Keratinocyte (primary cell): ENCODE data around the gene HSP90AA1. TPM values are rescaled to one million over a fixed set of nuclear protein-coding genes. Genes with fewer than 3 reads are reported as not detected.

Experiments
- DNase-seq: peaks from one replicate; pipeline ENCODE4 v3.0.0-alpha.2; 2011; ENCODE audit warnings: low read depth, missing footprints, low spot score
- FAIRE-seq: peaks from 2 replicates; lab custom pipeline; 2011; peaks lifted over from hg19 to GRCh38; lab: Jason Lieb, UNC
- H2AFZ ChIP-seq: 2 replicates; pipeline ENCODE4 v1.6.0; 2012; ENCODE audit warnings: low read length, control low read depth, inconsistent platforms; ENCODE audit not compliant: control insufficient read depth
- H3K27ac ChIP-seq: 2 replicates; pipeline ENCODE4 v1.5.1; 2011; ENCODE audit warnings: low read length; ENCODE audit not compliant: control insufficient read depth, insufficient read depth
- H3K27me3 ChIP-seq: 3 replicates; pipeline ENCODE4 v1.6.0; 2011; ENCODE audit warnings: low read length; ENCODE audit not compliant: control insufficient read depth, insufficient read depth; ENCODE audit errors: extremely low read depth
- H3K36me3 ChIP-seq, 2 experiments: 2 replicates in 1 of 2; 3 replicates in 1 of 2; pipeline ENCODE4 v1.5.1; 2011; ENCODE audit warnings: low read length in 2 of 2, mild to moderate bottlenecking in 1 of 2; ENCODE audit not compliant: control insufficient read depth in 2 of 2, insufficient read depth in 2 of 2; ENCODE audit errors: extremely low read depth in 1 of 2
- H3K4me1 ChIP-seq: 3 replicates; pipeline ENCODE4 v1.5.1; 2011; ENCODE audit warnings: low read length; ENCODE audit not compliant: control insufficient read depth, insufficient read depth; ENCODE audit errors: extremely low read depth
- H3K4me2 ChIP-seq: 3 replicates; pipeline ENCODE4 v1.6.0; 2011; ENCODE audit warnings: low read depth, low read length; ENCODE audit not compliant: control insufficient read depth, insufficient read depth; ENCODE audit errors: extremely low read depth
- H3K4me3 ChIP-seq, 3 experiments: fragments of 200-600 bp in 1 of 3; sonication (generic) in 1 of 3; 2 replicates in 2 of 3; 3 replicates in 1 of 3; pipeline ENCODE4 v1.5.1; 2011 to 2016; ENCODE audit warnings: low read length in 3 of 3, mild to moderate bottlenecking in 3 of 3, control low read depth in 2 of 3, inconsistent platforms in 1 of 3, low read depth in 1 of 3, mixed read lengths in 1 of 3, mixed run types in 1 of 3, moderate library complexity in 1 of 3; ENCODE audit not compliant: control insufficient read depth in 2 of 3, insufficient read depth in 2 of 3; ENCODE audit errors: extremely low read depth in 1 of 3
- H3K79me2 ChIP-seq: 2 replicates; pipeline ENCODE4 v1.6.0; 2012; ENCODE audit warnings: low read length; ENCODE audit not compliant: control insufficient read depth, insufficient read depth
- H3K9ac ChIP-seq: 3 replicates; pipeline ENCODE4 v1.6.0; 2011; ENCODE audit warnings: low read length; ENCODE audit not compliant: control insufficient read depth, insufficient read depth; ENCODE audit errors: extremely low read depth
- H3K9me1 ChIP-seq: 3 replicates; pipeline ENCODE4 v1.6.0; 2011; ENCODE audit warnings: low read length; ENCODE audit not compliant: control insufficient read depth, insufficient read depth; ENCODE audit errors: extremely low read depth
- H3K9me3 ChIP-seq: 2 replicates; pipeline ENCODE4 v1.5.1; 2012; ENCODE audit warnings: low read depth, low read length; ENCODE audit not compliant: control insufficient read depth
- H4K20me1 ChIP-seq: 3 replicates; pipeline ENCODE4 v1.6.0; 2011; ENCODE audit warnings: low read length; ENCODE audit not compliant: control insufficient read depth, insufficient read depth; ENCODE audit errors: extremely low read depth
- EZH2 ChIP-seq: IDR thresholded peaks from one replicate; pipeline ENCODE4 v1.6.1; 2012; ENCODE audit warnings: inconsistent platforms, mild to moderate bottlenecking, low read length, moderate library complexity
- dilution Hi-C: fragments of 300-500 bp; cut with MboI; formaldehyde crosslinking; loops from one replicate; pipeline ENCODE4 v1.7.0; 2020; ENCODE audit warnings: low sequenced_read_pairs; ENCODE audit not compliant: extremely low pct_ligation_motif_present
- polyA plus RNA-seq, 5 experiments: library from polyadenylated mRNA; depleted of rRNA in 3 of 5; stranded (reverse) in 3 of 5; stranded (forward) in 1 of 5; unstranded in 1 of 5; fragments of >200 nt; gene quantifications; 1 replicate in 1 of 5; 2 replicates in 3 of 5; 3 replicates in 1 of 5; pipeline versions ENCODE4 v1.2.1 to v1.2.3, GENCODE V29; 2011 to 2012; ENCODE audit warnings: missing spikeins in 2 of 5, low read depth in 1 of 5, low replicate concordance in 1 of 5
- TF ChIP-seq, protein P1 (sequence below), 3 experiments: IDR thresholded peaks in 1 of 3; conservative IDR thresholded peaks in 1 of 3; optimal IDR thresholded peaks in 1 of 3; 2 replicates in 2 of 3; 3 replicates in 1 of 3; pipeline versions ENCODE3 to v1.5.1; 2011; ENCODE audit warnings: low read length in 3 of 3, mild to moderate bottlenecking in 3 of 3, moderate library complexity in 2 of 3, control low read depth in 1 of 3, inconsistent platforms in 1 of 3; ENCODE audit not compliant: insufficient read depth in 2 of 3; ENCODE audit errors: extremely low read depth in 1 of 3

HSP90AA1 gene
- polyA plus RNA-seq, 1 donor (not counting 4 experiments of a cell fraction or from before 2014, with no cell fraction given): 898 TPM

DNA sequence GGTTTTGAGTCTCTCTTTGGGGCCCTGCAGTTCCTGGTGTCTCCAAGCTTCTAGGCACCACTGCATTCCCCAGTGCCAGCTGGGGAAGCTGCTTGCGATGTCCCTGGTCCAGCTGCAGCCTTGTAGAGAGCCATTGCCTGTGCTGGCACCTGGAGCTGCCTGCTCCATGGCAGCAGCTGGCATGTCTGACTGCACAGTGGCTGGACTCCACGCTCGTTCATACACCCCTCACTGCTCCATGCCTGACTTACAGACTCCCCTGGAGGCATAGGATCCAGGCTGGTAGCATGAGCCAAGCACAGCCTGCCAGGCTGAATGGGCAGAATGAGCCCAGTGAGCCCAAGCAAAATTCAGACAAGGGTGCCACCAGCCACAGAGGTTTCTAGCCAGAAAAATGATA, 31.0 kb upstream of the HSP90AA1 start:
- dilution Hi-C loops: no loop called here
- H3K79me2 ChIP-seq: no peaks in the 10 kb centered on the region
- H3K27me3 ChIP-seq: no peaks in the 10 kb centered on the region
- no peaks in the 10 kb centered on the region for H3K9me1 ChIP-seq
- H3K27ac ChIP-seq: no peak overlapping the region
- no peak overlapping the region for H3K4me2 ChIP-seq
- H3K9ac ChIP-seq: no peak overlapping the region
- H3K9me3 ChIP-seq: peaks cover 2% of the 10 kb centered on the region
- no peak for DNase-seq
- TF ChIP-seq, protein P1, sequence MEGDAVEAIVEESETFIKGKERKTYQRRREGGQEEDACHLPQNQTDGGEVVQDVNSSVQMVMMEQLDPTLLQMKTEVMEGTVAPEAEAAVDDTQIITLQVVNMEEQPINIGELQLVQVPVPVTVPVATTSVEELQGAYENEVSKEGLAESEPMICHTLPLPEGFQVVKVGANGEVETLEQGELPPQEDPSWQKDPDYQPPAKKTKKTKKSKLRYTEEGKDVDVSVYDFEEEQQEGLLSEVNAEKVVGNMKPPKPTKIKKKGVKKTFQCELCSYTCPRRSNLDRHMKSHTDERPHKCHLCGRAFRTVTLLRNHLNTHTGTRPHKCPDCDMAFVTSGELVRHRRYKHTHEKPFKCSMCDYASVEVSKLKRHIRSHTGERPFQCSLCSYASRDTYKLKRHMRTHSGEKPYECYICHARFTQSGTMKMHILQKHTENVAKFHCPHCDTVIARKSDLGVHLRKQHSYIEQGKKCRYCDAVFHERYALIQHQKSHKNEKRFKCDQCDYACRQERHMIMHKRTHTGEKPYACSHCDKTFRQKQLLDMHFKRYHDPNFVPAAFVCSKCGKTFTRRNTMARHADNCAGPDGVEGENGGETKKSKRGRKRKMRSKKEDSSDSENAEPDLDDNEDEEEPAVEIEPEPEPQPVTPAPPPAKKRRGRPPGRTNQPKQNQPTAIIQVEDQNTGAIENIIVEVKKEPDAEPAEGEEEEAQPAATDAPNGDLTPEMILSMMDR (optimal IDR thresholded peaks at IDR 0.05 in 1 of 3, IDR thresholded peaks at IDR 0.05 in 1 of 3, conservative IDR thresholded peaks at IDR 0.05 in 1 of 3; ENCODE audit: extremely low read depth in 1 of 3, insufficient read depth in 2 of 3, low read length in 3 of 3): no peak
- no peak for TF ChIP-seq EZH2
- no peaks in the 10 kb centered on the region for H4K20me1 ChIP-seq
- H3K4me1 ChIP-seq: no peaks in the 10 kb centered on the region
- H3K36me3 ChIP-seq: no peaks in the 10 kb centered on the region
- H2AFZ ChIP-seq: no peak overlapping the region
- FAIRE-seq: no peak
- H3K4me3 ChIP-seq: no peak overlapping the region

DNA sequence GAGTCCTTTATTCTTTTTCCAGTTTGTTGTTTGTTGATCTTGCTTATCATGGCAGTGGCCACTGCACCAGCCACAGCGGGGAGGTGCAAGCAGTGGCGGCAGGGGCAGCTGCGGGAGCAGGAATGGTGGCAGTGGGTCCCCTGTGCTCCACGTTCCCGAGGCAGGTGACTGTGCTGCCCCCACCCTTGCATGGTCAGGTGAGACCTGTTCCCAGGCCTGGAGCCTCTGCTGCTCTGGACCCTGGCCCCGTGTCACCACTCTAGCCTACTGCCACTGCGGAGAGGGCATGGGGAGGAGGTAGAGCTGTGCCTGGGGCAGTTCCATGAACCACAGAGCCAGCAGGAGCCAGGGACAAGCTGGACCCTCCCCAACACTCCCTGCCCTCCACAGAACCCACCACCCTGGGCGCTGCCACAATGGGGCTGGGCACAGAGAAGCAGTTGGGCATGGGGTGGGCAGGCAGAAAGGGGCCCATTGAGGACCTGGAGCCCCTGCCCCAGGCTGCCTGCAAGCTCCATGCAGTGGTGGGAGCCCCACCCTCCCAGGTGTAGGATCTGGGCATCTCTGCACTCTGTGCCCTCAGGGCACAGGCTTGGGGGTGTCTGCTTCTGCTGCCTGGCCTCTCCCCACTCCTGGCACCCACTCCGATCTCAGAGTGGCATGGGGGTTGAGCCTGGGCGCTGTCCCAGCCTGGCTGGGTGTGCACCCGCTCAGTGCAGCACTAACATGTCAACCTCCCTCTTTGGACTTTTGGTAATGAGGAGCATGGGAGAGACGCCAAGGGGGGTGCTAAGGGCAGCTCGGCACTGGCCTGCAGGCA, 29.7 kb upstream of the HSP90AA1 start:
- no peak overlapping the region for H3K27ac ChIP-seq
- H3K79me2 ChIP-seq: no peaks in the 10 kb centered on the region
- no peaks in the 10 kb centered on the region for H3K27me3 ChIP-seq
- no peaks in the 10 kb centered on the region for H3K9me1 ChIP-seq
- TF ChIP-seq, protein P1 (optimal IDR thresholded peaks at IDR 0.05 in 1 of 3, IDR thresholded peaks at IDR 0.05 in 1 of 3, conservative IDR thresholded peaks at IDR 0.05 in 1 of 3; ENCODE audit: extremely low read depth in 1 of 3, insufficient read depth in 2 of 3, low read length in 3 of 3): no peak
- TF ChIP-seq EZH2: no peak
- FAIRE-seq: no peak
- dilution Hi-C loops: no loop called here
- H3K36me3 ChIP-seq: no peaks in the 10 kb centered on the region
- H4K20me1 ChIP-seq: no peaks in the 10 kb centered on the region
- no peak for DNase-seq
- no peak overlapping the region for H3K4me2 ChIP-seq
- no peak overlapping the region for H3K9ac ChIP-seq
- no peak overlapping the region for H3K4me3 ChIP-seq
- peaks cover 2% of the 10 kb centered on the region for H3K9me3 ChIP-seq
- H2AFZ ChIP-seq: no peak overlapping the region
- no peaks in the 10 kb centered on the region for H3K4me1 ChIP-seq
